B cell (primary cell): ENCODE measurements around the gene HERC2. TPM values are rescaled to one million over a fixed set of nuclear protein-coding genes. Genes with fewer than 3 reads are reported as not detected.
A peak's percentile ranks its signal among the peaks of the same experiment; 100 is the strongest.

Experiments
- ATAC-seq: fragments of 200-7000 bp; cut with Tn5 transposase; one replicate; pipeline ENCODE4 v1.10.0; 2021; ENCODE audit warnings: low read depth, mild to moderate bottlenecking, moderate number of reproducible peaks, moderate library complexity
- CTCF ChIA-PET: fragments of 350-600 bp; sonication (Branson Sonifier 250); formaldehyde crosslinking; loops from one replicate; lab custom pipeline; 2021; ENCODE audit warnings: antibody characterized with exemption, inconsistent platforms; lab: Charles Lee
- POLR2A ChIA-PET: fragments of 350-600 bp; sonication (Branson Sonifier 250); formaldehyde crosslinking; loops from one replicate; lab custom pipeline; 2021; ENCODE audit warnings: antibody characterized with exemption; lab: Charles Lee
- DNase-seq: peaks from one replicate; pipeline ENCODE4 v3.0.0; 2013
- H2AFZ ChIP-seq: 2 replicates; pipeline ENCODE4 v1.6.1; 2012; ENCODE audit warnings: mild to moderate bottlenecking, low read depth, low read length; ENCODE audit not compliant: insufficient read depth, poor library complexity, severe bottlenecking
- H3K27ac ChIP-seq, 2 donors: 1 replicate in 1 of 2; 2 replicates in 1 of 2; pipeline ENCODE4 v1.5.1; 2012 to 2013; ENCODE audit warnings: low read length in 2 of 2, mild to moderate bottlenecking in 2 of 2, moderate library complexity in 1 of 2
- H3K27me3 ChIP-seq, 4 experiments: fragments of 200-600 bp in 1 of 4; sonication (generic) in 1 of 4; replicated peaks in 1 of 4; 1 replicate in 2 of 4; 2 replicates in 2 of 4; pipeline versions ENCODE4 v1.6.1 to v1.7.0; 2013 to 2016; ENCODE audit warnings: low read length in 3 of 4, mild to moderate bottlenecking in 2 of 4, mixed read lengths in 1 of 4, moderate library complexity in 1 of 4; ENCODE audit not compliant: insufficient read depth in 4 of 4, control insufficient read depth in 3 of 4; ENCODE audit errors: control extremely low read depth in 1 of 4
- H3K36me3 ChIP-seq, 2 experiments: replicated peaks in 1 of 2; 1 replicate in 1 of 2; 2 replicates in 1 of 2; pipeline versions ENCODE4 v1.6.1 to v1.7.1; 2013; ENCODE audit warnings: low read length in 1 of 2; ENCODE audit not compliant: insufficient read depth in 2 of 2, control insufficient read depth in 1 of 2; ENCODE audit errors: control extremely low read depth in 1 of 2, extremely low read depth in 1 of 2
- H3K4me1 ChIP-seq, 2 donors: fragments of 200-600 bp in 1 of 2; sonication (generic) in 1 of 2; 1 replicate in 1 of 2; 2 replicates in 1 of 2; pipeline versions ENCODE4 v1.5.1 to v1.6.1; 2013 to 2017; ENCODE audit warnings: low read length in 2 of 2; ENCODE audit not compliant: control insufficient read depth in 2 of 2, insufficient read depth in 2 of 2
- H3K4me2 ChIP-seq: replicated peaks from 2 replicates; pipeline ENCODE3; 2012; ENCODE audit warnings: mild to moderate bottlenecking, low read depth, low read length; ENCODE audit not compliant: poor library complexity, severe bottlenecking
- H3K4me3 ChIP-seq, 5 experiments: fragments of 200-600 bp in 1 of 5; sonication (generic) in 1 of 5; 1 replicate in 3 of 5; 2 replicates in 2 of 5; pipeline versions ENCODE4 v1.5.1 to v1.7.0; 2011 to 2016; ENCODE audit warnings: low read length in 4 of 5, mild to moderate bottlenecking in 4 of 5, low read depth in 2 of 5, control low read depth in 1 of 5, moderate library complexity in 1 of 5; ENCODE audit not compliant: insufficient read depth in 1 of 5; ENCODE audit errors: control extremely low read depth in 1 of 5, extremely low read depth in 1 of 5
- H3K79me2 ChIP-seq: fragments of 200-600 bp; sonication (generic); one replicate; pipeline ENCODE4 v1.6.0; 2016; ENCODE audit warnings: low read length; ENCODE audit not compliant: control insufficient read depth, insufficient read depth
- H3K9ac ChIP-seq: fragments of 200-600 bp; sonication (generic); 2 replicates; pipeline ENCODE4 v1.6.1; 2017; ENCODE audit warnings: mild to moderate bottlenecking, low read length, moderate library complexity
- H3K9me3 ChIP-seq, 3 donors: one replicate each; pipeline versions ENCODE4 v1.6.1 to v1.7.1; 2013; ENCODE audit warnings: low read length in 2 of 3; ENCODE audit not compliant: control insufficient read depth in 2 of 3, insufficient read depth in 1 of 3; ENCODE audit errors: control extremely low read depth in 1 of 3
- H4K20me1 ChIP-seq: 2 replicates; pipeline ENCODE4 v1.6.0; 2012; ENCODE audit warnings: mild to moderate bottlenecking, low read length; ENCODE audit not compliant: insufficient read depth, control insufficient read depth, poor library complexity, severe bottlenecking
- H3K27ac Mint-ChIP-seq: one replicate; pipeline ENCODE4 v1.8.0; 2021; ENCODE audit warnings: mixed read lengths
- H3K27me3 Mint-ChIP-seq: one replicate; pipeline ENCODE4 v1.8.0; 2021; ENCODE audit warnings: mixed read lengths
- H3K4me1 Mint-ChIP-seq: one replicate; pipeline ENCODE4 v1.8.0; 2021; ENCODE audit warnings: mixed read lengths
- H3K4me3 Mint-ChIP-seq: one replicate; pipeline ENCODE4 v1.8.0; 2021; ENCODE audit warnings: mixed read lengths
- H3K9me3 Mint-ChIP-seq: one replicate; pipeline ENCODE4 v1.8.0; 2022; ENCODE audit warnings: mixed read lengths; ENCODE audit not compliant: insufficient read depth
- CTCF ChIP-seq: fragments of 200-600 bp; IDR thresholded peaks from one replicate; pipeline ENCODE4 v1.8.0; 2022; ENCODE audit warnings: antibody characterized with exemption, mild to moderate bottlenecking
- EZH2 ChIP-seq: IDR thresholded peaks from 2 replicates; pipeline ENCODE4 v1.6.1; 2012; ENCODE audit warnings: borderline replicate concordance, low read depth, mild to moderate bottlenecking, moderate library complexity, low read length; ENCODE audit not compliant: insufficient read depth, poor library complexity, severe bottlenecking
- whole genome bisulfite sequencing: methylation state at CpG from one replicate; pipeline ENCODE4 v1.1.5; 2013; ENCODE audit warnings: missing lambda C conversion rate; ENCODE audit not compliant: insufficient coverage; 5-methylcytosine and 5-hydroxymethylcytosine counted together
- intact Hi-C: fragments of 100-400 bp; cut with micrococcal nuclease; formaldehyde crosslinking; loops from one replicate; pipeline ENCODE4 v1.10.0; 2022
- polyA plus RNA-seq: library from polyadenylated mRNA; depleted of rRNA; stranded (reverse); fragments of >200 nt; gene quantifications from 2 replicates; pipeline ENCODE4 v1.2.3, GENCODE V29; 2012
- total RNA-seq, 2 donors: library from RNA; stranded (reverse); fragments of 120-200 nt in 1 of 2; gene quantifications; 1 replicate in 1 of 2; 2 replicates in 1 of 2; pipeline versions ENCODE4 v1.2.3 to v1.2.4, GENCODE V29; 2013 to 2022

HERC2 gene
- total and polyA plus RNA-seq, 2 donors (not counting 1 experiment from before 2014, with no cell fraction given) = 31.0 to 52.7 TPM

GRCh38 chr15:28086175-28086703 is 235.7 kb downstream of the HERC2 start:
- Mint-ChIP-seq H3K27me3 (peaks cover 44% of the 10 kb centered on the region), H3K4me1 (peaks cover 9% of the 10 kb centered on the region), H3K9me3 (peaks cover 15% of the 10 kb centered on the region), H3K27ac (no peak overlapping the region), H3K4me3 (no peak overlapping the region)
- WGBS = no CpG with 5 or more reads among the region's 2 CpGs
- Histone ChIP-seq H3K4me1 (peaks cover 4 to 7% of the 10 kb centered on the region in 2 donors), H3K4me2 (no peak overlapping the region), H3K9me3 (peaks cover 12 to 17% (median 15%) of the 10 kb centered on the region in 3 donors), H3K27ac (no peak overlapping the region), H2AFZ (no peak overlapping the region), H3K79me2 (no peaks in the 10 kb centered on the region), H3K27me3 (peaks cover 0 to 21% (median 5%) of the 10 kb centered on the region in 4 experiments), H4K20me1 (no peaks in the 10 kb centered on the region), H3K36me3 (no peaks in the 10 kb centered on the region), H3K9ac (no peak overlapping the region), H3K4me3 (no peak overlapping the region)
- ATAC-seq (peak; percentile 99), DNase-seq (peak; percentile 73)
- intact Hi-C loops = loop anchor here (1.0 kb wide), 1 partner anchor 37 kb away; no protein-coding TSS in a partner anchor
- ChIA-PET CTCF (no interaction called here), POLR2A (no interaction called here)
- TF ChIP-seq CTCF (peak; percentile 76), EZH2 (no peak)

- ChIA-PET POLR2A (no interaction called here), CTCF (interaction anchor here (0.8 to 1.7 kb wide), 2 partner anchors 17 to 40 kb away, joined by 3 to 7 read pairs; no protein-coding TSS in a partner anchor)
- no peak overlapping the region for H3K27ac ChIP-seq
- ATAC-seq = no peak
- WGBS = 69% methylated on average over 2 of the region's 4 CpGs
- no peak for TF ChIP-seq CTCF
- no peak for TF ChIP-seq EZH2
- H2AFZ ChIP-seq = no peak overlapping the region
- H3K36me3 ChIP-seq = no peaks in the 10 kb centered on the region
- peaks cover 0 to 21% (median 2%) of the 10 kb centered on the region in 4 experiments for H3K27me3 ChIP-seq
- intact Hi-C loops = loop anchor here (1.0 kb wide), 1 partner anchor 38 kb away; no protein-coding TSS in a partner anchor
- DNase-seq = no peak
- no peaks in the 10 kb centered on the region for H4K20me1 ChIP-seq
- H3K4me3 Mint-ChIP-seq = no peak overlapping the region
- H3K4me2 ChIP-seq = no peak overlapping the region
- H3K4me3 ChIP-seq = no peak overlapping the region
- no peaks in the 10 kb centered on the region for H3K79me2 ChIP-seq
- H3K27ac Mint-ChIP-seq = no peak overlapping the region
- peaks cover 38% of the 10 kb centered on the region for H3K27me3 Mint-ChIP-seq
- peaks cover 9% of the 10 kb centered on the region for H3K4me1 Mint-ChIP-seq
- no peak overlapping the region for H3K9ac ChIP-seq
- H3K9me3 ChIP-seq = peaks cover 8 to 15% (median 11%) of the 10 kb centered on the region in 3 donors
- H3K4me1 ChIP-seq = peaks cover 4 to 7% of the 10 kb centered on the region in 2 donors
- H3K9me3 Mint-ChIP-seq = peaks cover 11% of the 10 kb centered on the region
Observed at GRCh38 chr15:28085489-28086174, 236.3 kb downstream of the HERC2 start.
